HFF-Myc (cell line): Measurements from ENCODE around the gene IPCEF1.
A peak's percentile ranks its signal among the peaks of the same experiment; 100 is the strongest.

Source experiments
- DNase-seq: peaks from one replicate; pipeline ENCODE4 v3.0.0-alpha.2; 2011; ENCODE audit warnings: low read depth; ENCODE audit errors: extremely low read depth
- H3K4me3 ChIP-seq: replicated peaks from 2 replicates; pipeline ENCODE4 v1.5.1; 2011; ENCODE audit warnings: low read depth, mild to moderate bottlenecking, control low read depth, low read length
- TF ChIP-seq, protein P1 (sequence below): IDR thresholded peaks from 2 replicates; pipeline ENCODE4 v1.5.1; 2012; ENCODE audit warnings: mild to moderate bottlenecking, low read depth, low read length, control low read depth; ENCODE audit errors: missing control alignments

Gene IPCEF1

GRCh38 chr6:154301839-154302752 is 54.5 kb downstream of the IPCEF1 start:
- TF ChIP-seq, protein P1, sequence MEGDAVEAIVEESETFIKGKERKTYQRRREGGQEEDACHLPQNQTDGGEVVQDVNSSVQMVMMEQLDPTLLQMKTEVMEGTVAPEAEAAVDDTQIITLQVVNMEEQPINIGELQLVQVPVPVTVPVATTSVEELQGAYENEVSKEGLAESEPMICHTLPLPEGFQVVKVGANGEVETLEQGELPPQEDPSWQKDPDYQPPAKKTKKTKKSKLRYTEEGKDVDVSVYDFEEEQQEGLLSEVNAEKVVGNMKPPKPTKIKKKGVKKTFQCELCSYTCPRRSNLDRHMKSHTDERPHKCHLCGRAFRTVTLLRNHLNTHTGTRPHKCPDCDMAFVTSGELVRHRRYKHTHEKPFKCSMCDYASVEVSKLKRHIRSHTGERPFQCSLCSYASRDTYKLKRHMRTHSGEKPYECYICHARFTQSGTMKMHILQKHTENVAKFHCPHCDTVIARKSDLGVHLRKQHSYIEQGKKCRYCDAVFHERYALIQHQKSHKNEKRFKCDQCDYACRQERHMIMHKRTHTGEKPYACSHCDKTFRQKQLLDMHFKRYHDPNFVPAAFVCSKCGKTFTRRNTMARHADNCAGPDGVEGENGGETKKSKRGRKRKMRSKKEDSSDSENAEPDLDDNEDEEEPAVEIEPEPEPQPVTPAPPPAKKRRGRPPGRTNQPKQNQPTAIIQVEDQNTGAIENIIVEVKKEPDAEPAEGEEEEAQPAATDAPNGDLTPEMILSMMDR = no peak
- DNase-seq = peak; percentile 86
- H3K4me3 ChIP-seq = no peak overlapping the region

- no peak for DNase-seq
- TF ChIP-seq, protein P1 = no peak
- H3K4me3 ChIP-seq = no peak overlapping the region
Observed at GRCh38 chr6:154301086-154301625, 55.4 kb downstream of the IPCEF1 start.

GRCh38 chr6:154298297-154298696 is 58.3 kb downstream of the IPCEF1 start:
- TF ChIP-seq, protein P1 = no peak
- H3K4me3 ChIP-seq = no peak overlapping the region
- no peak for DNase-seq

GRCh38 chr6:154297721-154298120 is 58.9 kb downstream of the IPCEF1 start:
- TF ChIP-seq, protein P1 = no peak
- H3K4me3 ChIP-seq = no peak overlapping the region
- DNase-seq = no peak

GRCh38 chr6:154297210-154297609 is 59.4 kb downstream of the IPCEF1 start:
- no peak overlapping the region for H3K4me3 ChIP-seq
- no peak for DNase-seq
- TF ChIP-seq, protein P1 = no peak

DNA sequence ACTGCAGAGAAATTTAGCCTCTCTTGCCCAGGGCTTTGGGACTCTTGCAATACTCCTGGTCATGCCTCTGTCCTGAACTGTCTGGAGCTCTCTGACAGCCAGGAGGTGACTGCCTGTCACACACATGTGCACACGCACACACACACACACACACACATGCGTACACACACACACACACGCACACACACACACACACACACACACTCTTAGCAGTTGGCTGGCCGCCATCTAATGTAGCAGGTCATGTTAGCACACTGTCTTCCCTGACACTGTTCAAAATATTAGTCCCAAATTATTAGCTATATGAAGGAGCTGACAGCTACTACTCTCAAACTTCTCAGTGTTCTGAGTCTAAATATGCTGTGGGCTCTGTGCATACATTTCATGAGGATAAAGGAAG is 60.9 kb downstream of the IPCEF1 start:
- DNase-seq = no peak
- TF ChIP-seq, protein P1 = no peak
- H3K4me3 ChIP-seq = no peak overlapping the region
